Globus pallidus (tissue), 1 donor: ENCODE results near the gene SPON1.

Experiments used
- DNase-seq: peaks from one replicate; pipeline ENCODE4 v3.0.0-alpha.2; 2015; ENCODE audit warnings: low spot score

Gene SPON1

DNA sequence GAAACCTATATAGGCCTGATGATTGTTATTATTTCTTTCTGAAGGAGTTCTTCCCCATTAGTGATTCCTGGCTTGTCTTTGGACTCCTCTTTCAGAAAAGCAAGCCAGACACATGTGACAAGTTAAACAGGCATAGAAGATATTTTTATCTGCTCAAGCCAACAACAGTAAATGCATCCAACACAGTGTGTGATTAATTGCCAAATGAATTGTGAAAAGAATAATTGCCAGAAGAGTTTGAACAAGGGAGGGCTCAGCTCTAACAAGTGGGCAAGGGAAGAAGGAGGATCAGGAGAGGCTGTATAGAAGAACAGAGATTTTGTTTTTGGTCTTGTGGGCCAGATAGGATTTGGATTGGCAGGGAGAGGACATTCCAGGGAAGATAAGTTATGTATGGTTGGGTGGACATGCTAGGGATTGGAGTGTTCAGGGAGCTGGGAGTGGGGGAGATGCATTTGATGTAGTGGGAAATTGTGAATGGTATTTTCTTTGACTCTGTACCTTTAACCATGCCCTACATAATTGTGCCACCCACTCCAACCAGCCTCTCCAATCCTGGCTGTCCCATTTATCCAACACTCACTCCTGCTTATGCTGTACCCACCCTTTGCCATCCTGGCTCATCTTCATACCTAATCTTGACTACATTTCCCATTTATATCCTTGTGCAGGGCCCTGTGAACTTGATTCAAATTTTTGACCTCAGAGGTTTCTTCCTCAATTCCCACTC, 223.7 kb downstream of the SPON1 start:
- no peak for DNase-seq

GRCh38 chr11:14189874-14190273, 227.4 kb downstream of the SPON1 start:
- DNase-seq: peak; percentile 11

GRCh38 chr11:14190992-14191778, 228.7 kb downstream of the SPON1 start:
- DNase-seq: no peak

DNA sequence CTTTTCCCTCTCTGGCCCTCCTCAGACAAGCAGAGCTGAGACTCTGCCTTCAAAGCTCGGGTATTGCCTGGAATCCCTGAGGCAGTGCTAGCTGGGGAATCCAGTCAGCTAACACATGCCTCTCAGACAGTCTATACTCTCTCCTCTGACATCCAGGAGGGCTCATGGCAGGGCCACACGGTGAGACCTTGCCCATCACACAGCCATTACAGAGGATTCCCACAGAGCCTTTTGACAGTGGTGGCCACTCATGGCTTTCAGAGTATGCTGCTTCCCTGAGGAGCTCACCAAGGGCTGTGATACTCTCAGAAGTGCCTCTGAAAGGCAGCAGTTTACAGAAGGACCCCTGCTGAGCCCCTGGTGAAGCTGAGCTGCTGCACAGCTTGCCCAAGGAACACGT, 231.1 kb downstream of the SPON1 start:
- DNase-seq: no peak

GRCh38 chr11:14202251-14203196, 240.0 kb downstream of the SPON1 start:
- DNase-seq: no peak

DNA sequence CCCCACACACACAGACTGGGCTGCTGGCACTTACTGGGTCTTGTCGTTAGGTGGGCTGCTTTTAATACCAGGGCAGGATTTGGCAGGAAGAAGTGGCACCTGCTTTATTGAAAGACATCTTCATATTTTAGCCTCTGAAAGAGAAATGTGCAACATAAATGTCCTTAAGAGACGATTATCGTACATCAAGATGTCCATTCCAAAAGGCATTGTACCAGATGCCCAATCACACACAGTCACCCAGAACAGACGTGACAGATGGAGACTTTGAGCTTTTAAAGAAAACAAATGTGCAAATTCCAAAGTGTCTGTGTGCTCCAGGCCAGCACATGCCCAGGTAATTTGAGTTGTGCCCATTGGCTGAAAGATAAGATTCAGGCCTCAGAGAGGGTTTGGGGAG, 240.8 kb downstream of the SPON1 start:
- DNase-seq: no peak

- peak; percentile 68 for DNase-seq
Measured at GRCh38 chr11:14212986-14213385, 250.5 kb downstream of the SPON1 start.

DNA sequence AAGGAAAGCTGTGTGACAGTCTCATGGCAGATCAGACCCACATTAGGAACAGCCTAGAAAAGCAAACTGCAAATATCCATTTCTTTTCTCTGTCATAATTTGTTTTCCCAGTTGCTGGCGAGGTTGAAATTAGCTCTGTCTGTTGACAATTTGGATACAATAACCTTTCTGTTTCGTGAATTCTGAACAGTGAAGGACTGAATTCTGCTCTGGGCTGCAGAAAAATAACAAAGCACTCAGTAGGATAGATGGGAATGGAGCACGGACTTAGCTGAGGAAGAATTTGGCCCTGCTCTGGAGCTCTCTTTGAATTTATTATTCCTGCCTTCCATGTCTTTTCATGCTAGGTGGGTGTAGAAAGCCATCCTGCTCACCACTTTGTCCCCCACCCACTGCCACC, 256.2 kb downstream of the SPON1 start:
- DNase-seq: peak; percentile 24

DNA sequence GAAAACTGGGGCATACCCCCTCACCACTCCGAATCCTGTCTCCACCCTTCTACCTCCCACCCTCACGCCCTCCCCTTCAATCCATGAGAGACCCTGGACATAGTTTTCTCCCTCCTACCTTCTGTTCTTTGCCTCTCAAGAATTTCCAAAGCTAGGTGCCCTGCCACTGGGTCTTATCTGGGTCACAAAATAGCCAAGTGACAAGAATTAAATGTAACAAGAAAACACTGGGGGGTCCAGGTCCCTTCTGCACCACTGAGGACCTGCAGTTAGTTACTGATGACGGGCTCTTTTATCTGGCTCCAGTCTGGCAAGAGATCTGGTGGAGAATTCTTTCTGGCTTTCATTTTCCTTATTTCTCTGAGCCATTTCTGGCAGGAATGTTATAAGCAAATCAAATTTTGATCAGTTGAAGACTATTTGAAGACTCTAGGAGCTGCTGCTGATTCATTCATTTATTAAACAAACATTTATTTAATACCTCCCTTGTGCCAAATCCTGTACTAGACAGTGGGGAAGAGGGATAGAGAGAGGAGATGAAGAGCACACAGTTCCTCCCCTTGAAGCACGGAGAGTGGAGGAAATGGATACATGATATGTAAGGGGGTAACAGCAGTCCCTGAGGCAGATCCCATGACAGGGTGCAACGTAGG, 261.2 kb downstream of the SPON1 start:
- no peak for DNase-seq

DNA sequence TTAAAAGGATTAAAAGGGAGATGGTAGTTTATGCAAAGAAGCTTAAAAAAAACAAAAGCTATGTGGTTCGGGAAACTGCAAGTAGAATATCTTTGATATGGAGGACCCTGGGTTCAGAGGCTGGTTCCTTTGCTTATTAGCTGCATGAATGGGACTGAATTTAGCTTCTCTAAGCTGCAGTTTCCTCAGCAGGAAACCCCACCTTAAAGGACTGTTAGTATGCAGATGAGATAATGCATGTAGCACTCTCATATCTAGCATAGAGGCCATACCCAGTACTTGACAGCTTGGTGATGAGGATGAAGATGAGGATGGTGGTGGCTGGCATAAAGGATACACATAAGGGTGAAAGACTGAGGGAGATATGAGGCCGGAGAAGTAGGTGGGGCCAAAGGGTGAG, 261.9 kb downstream of the SPON1 start:
- no peak for DNase-seq

- DNase-seq: no peak
Measured at GRCh38 chr11:14225666-14226065, 263.1 kb downstream of the SPON1 start.

- DNase-seq: no peak
Measured at GRCh38 chr11:14228356-14228755, 265.8 kb downstream of the SPON1 start.

DNA sequence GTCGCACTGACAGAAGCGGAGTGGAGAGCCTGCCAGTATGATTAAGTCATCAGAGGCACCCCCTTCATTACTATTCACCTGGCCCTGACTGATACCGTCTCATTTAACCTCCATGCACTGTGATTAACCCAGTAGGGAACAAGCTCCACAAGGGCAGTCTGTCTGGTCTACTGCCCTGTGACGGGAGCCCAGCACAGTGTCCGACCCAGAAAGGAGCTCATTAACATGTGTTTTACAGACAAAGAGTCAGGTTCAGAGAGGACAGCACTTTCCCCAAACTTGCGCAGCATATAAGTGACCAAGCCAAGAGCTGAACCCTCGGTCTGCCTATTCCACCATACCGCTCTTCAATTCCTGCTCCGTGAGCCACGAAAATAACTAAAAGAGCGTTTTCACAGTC, 266.9 kb downstream of the SPON1 start:
- DNase-seq: no peak

- DNase-seq: no peak
Measured at GRCh38 chr11:14230407-14230806, 267.9 kb downstream of the SPON1 start.

DNA sequence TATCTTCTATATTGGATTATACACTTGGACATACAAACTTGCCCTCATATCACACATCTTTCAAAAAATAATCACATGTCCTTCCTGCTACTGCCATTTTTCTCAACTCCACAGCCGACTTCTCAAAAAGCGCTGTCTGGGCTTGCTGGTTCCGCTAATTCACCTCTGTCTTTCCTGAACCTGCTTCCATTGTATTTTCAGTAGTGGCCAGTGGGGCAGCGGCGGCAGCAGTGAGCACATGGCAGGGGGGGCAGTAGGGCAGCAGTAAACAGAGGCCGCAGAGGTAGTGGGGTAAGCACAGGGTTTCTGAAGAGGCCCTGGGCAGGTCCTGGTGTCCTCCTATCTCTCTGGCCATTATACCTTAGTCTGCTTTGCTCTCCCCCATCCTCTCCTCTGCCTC, 270.1 kb downstream of the SPON1 start:
- no peak for DNase-seq

GRCh38 chr11:14234446-14234845, 271.9 kb downstream of the SPON1 start:
- DNase-seq: no peak

DNA sequence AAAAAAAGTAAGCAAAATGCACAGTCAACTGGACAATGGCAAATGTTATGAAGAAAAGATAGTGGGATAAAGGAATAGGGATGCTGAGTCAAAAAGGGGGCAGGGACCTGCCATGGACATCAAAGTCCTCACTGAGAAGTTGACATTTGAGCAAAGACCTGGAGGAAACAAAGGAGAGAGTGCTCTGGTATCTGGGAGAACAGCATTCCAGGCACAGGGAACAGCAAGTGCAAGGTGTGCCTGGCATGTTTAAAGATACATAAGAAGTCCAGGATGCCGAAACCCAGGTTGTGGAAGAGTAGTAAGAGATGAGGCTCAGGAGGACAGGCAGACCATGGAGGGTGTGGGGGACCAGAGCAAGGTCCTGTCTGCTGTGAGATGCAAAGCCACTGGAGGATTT, 273.2 kb downstream of the SPON1 start:
- no peak for DNase-seq

- DNase-seq: peak; percentile 64
Measured at GRCh38 chr11:14237444-14237961, 275.0 kb downstream of the SPON1 start.

DNA sequence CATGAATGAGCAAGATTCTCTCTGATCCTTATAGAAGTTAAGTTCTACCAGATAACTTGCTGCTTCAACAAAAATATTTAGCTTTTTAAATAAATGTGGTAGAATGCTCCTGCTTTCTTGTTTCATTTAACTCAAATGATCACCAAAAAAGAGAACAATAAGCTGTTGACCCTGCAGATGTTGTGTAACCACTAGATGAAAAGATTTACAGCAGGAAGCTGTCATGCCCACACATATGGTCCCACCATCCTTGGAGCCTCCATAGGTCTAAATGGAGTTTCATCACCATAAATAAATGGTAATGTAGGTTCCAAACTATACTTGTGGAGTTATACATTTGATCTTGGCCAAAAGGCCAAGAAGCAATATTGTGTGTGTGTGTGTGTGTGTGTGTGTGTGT, 277.7 kb downstream of the SPON1 start:
- DNase-seq: no peak

- no peak for DNase-seq
Measured at GRCh38 chr11:14240951-14241350, 278.4 kb downstream of the SPON1 start.

GRCh38 chr11:14242187-14242586, 279.7 kb downstream of the SPON1 start:
- DNase-seq: peak; percentile 69

- DNase-seq: no peak
Measured at GRCh38 chr11:14242733-14243132, 280.2 kb downstream of the SPON1 start.
